Testis (tissue), 2 donors: ENCODE results near the gene FREY1.

Experiments
- CTCF ChIP-seq, 3 experiments: fragments of 450-650 bp in 2 of 3; fragments of 200-600 bp in 1 of 3; sonication (generic) in 1 of 3; IDR thresholded peaks; one replicate each; pipeline ENCODE4 v1.5.1; 2016 to 2019; ENCODE audit warnings: antibody characterized with exemption in 3 of 3, mild to moderate bottlenecking in 2 of 3, moderate library complexity in 1 of 3
- POLR2A ChIP-seq: fragments of 450-650 bp; IDR thresholded peaks from one replicate; pipeline ENCODE4 v1.6.1; 2017; ENCODE audit warnings: antibody characterized with exemption, mild to moderate bottlenecking, moderate library complexity

- TF ChIP-seq CTCF (IDR thresholded peaks at IDR 0.05) (no peak), POLR2A (no peak)
Observed at GRCh38 chr11:45889966-45890365, 17.1 kb downstream of the FREY1 start.
